GM12878 (cell line): Measurements from ENCODE around the gene MAP4K1. TPM values are rescaled to one million over a fixed set of nuclear protein-coding genes. Genes with fewer than 3 reads are reported as not detected.

Experiments used
- ATAC-seq: fragments of 200-7000 bp; cut with Tn5 transposase; 3 replicates; pipeline ENCODE4 v1.9.1; 2020; ENCODE audit warnings: mild to moderate bottlenecking, moderate library complexity
- BruUV-seq: library from RNA; stranded (reverse); fragments of 400-500 nt; replicated peaks from 2 replicates; lab custom pipeline; 2021; lab: Mats Ljungman, UMichigan
- CTCF ChIA-PET: fragments of 300-600 bp; sonication (Branson Sonifier 250); formaldehyde crosslinking; extraction: SDS; loops from one replicate; lab custom pipeline; 2021; ENCODE audit warnings: inconsistent platforms; lab: Yijun Ruan, JAX
- POLR2A ChIA-PET: fragments of 350-600 bp; formaldehyde crosslinking; extraction: SDS; loops from one replicate; lab custom pipeline; 2021; ENCODE audit warnings: inconsistent platforms; lab: Charles Lee
- RAD21 ChIA-PET: fragments of 300-600 bp; sonication (Branson Sonifier 250); formaldehyde crosslinking; loops from one replicate; lab custom pipeline; 2023; ENCODE audit warnings: antibody characterized with exemption; ENCODE audit not compliant: unreplicated experiment; lab: Charles Lee
- SMC1A ChIA-PET: fragments of 300-600 bp; sonication (Branson Sonifier 250); formaldehyde crosslinking; loops from one replicate; lab custom pipeline; 2023; ENCODE audit not compliant: unreplicated experiment, uncharacterized antibody; lab: Charles Lee
- DNase-seq: peaks from one replicate; pipeline ENCODE4 v3.0.0-alpha.2; 2011; ENCODE audit warnings: low read depth, low spot score
- FAIRE-seq: peaks from 3 replicates; lab custom pipeline; 2011; peaks lifted over from hg19 to GRCh38; lab: Jason Lieb, UNC
- H2AFZ ChIP-seq: 2 replicates; pipeline ENCODE4 v1.6.0; 2011; ENCODE audit warnings: low read depth, low read length, control low read depth; ENCODE audit not compliant: control insufficient read depth
- H3K27ac ChIP-seq: 2 replicates; pipeline ENCODE4 v1.5.1; 2011; ENCODE audit warnings: control low read depth; ENCODE audit not compliant: control insufficient read depth, insufficient read depth
- H3K27me3 ChIP-seq, 2 experiments: replicated peaks in 1 of 2; 2 replicates each; pipeline versions ENCODE4 v1.6.0 to v1.6.1; 2011; ENCODE audit warnings: low read length in 1 of 2; ENCODE audit not compliant: control insufficient read depth in 2 of 2, insufficient read depth in 2 of 2
- H3K36me3 ChIP-seq, 2 experiments: 2 replicates each; pipeline ENCODE4 v1.5.1; 2011; ENCODE audit warnings: low read length in 1 of 2; ENCODE audit not compliant: control insufficient read depth in 2 of 2, insufficient read depth in 2 of 2
- H3K4me1 ChIP-seq: 2 replicates; pipeline ENCODE4 v1.6.1; 2011; ENCODE audit warnings: mild to moderate bottlenecking, low read length, moderate library complexity, mixed read lengths; ENCODE audit not compliant: control insufficient read depth, insufficient read depth
- H3K4me2 ChIP-seq: 2 replicates; pipeline ENCODE4 v1.6.0; 2011; ENCODE audit warnings: control low read depth; ENCODE audit not compliant: control insufficient read depth, insufficient read depth
- H3K4me3 ChIP-seq: fragments of 200-600 bp; sonication (generic); 2 replicates; pipeline ENCODE4 v1.5.1; 2016
- H3K79me2 ChIP-seq: 2 replicates; pipeline ENCODE4 v1.6.0; 2011; ENCODE audit warnings: low read length; ENCODE audit not compliant: control insufficient read depth, insufficient read depth
- H3K9ac ChIP-seq: 2 replicates; pipeline ENCODE4 v1.8.0; 2011; ENCODE audit warnings: low read length, control low read depth, mixed read lengths; ENCODE audit not compliant: control insufficient read depth, insufficient read depth
- H3K9me3 ChIP-seq: replicated peaks from 3 replicates; pipeline ENCODE4 v1.5.1; 2011; ENCODE audit warnings: mild to moderate bottlenecking, low read length; ENCODE audit not compliant: control insufficient read depth, insufficient read depth
- H4K20me1 ChIP-seq: 2 replicates; pipeline ENCODE4 v1.6.0; 2011; ENCODE audit not compliant: control insufficient read depth, insufficient read depth
- ATF7 ChIP-seq: fragments of 450-650 bp; IDR thresholded peaks from 2 replicates; pipeline ENCODE4 v1.6.1; 2016; ENCODE audit warnings: low read depth, mild to moderate bottlenecking
- BACH1 ChIP-seq: fragments of 450-650 bp; IDR thresholded peaks from 2 replicates; pipeline ENCODE4 v1.6.1; 2017; ENCODE audit warnings: mild to moderate bottlenecking, borderline replicate concordance
- CEBPB ChIP-seq, 2 experiments: fragments of 150-350 bp in 1 of 2; IDR thresholded peaks; 2 replicates each; pipeline ENCODE4 v1.6.1; 2012 to 2014; ENCODE audit warnings: low read depth in 2 of 2, low read length in 2 of 2, borderline replicate concordance in 1 of 2, inconsistent platforms in 1 of 2
- CHD4 ChIP-seq: fragments of 200-600 bp; sonication (generic); IDR thresholded peaks from 2 replicates; pipeline ENCODE4 v1.6.1; 2016; ENCODE audit warnings: mild to moderate bottlenecking
- NBN ChIP-seq: fragments of 450-650 bp; IDR thresholded peaks from 2 replicates; pipeline ENCODE4 v1.6.1; 2016
- PKNOX1 ChIP-seq: fragments of 450-650 bp; IDR thresholded peaks from 2 replicates; pipeline ENCODE4 v1.6.1; 2016; ENCODE audit warnings: mild to moderate bottlenecking
- POLR2AphosphoS2 ChIP-seq: IDR thresholded peaks from 2 replicates; pipeline ENCODE4 v1.6.1; 2011; ENCODE audit warnings: low read depth, mild to moderate bottlenecking, low read length, improper control_type of control experiment, moderate library complexity
- RUNX3 ChIP-seq: IDR thresholded peaks from 2 replicates; pipeline ENCODE4 v1.6.1; 2012; ENCODE audit warnings: low read length, inconsistent platforms
- SIN3A ChIP-seq: IDR thresholded peaks from 2 replicates; pipeline ENCODE4 v1.6.1; 2012; ENCODE audit warnings: low read depth, low read length, improper control_type of control experiment
- SREBF2 ChIP-seq: IDR thresholded peaks from 2 replicates; pipeline ENCODE4 v1.6.1; 2012; ENCODE audit warnings: mild to moderate bottlenecking, low read length
- USF2 ChIP-seq: IDR thresholded peaks from 2 replicates; pipeline ENCODE4 v1.6.1; 2011; ENCODE audit warnings: low read depth, low read length, improper control_type of control experiment, borderline replicate concordance
- ZNF687 ChIP-seq: fragments of 450-650 bp; IDR thresholded peaks from 2 replicates; pipeline ENCODE4 v1.6.1; 2017; ENCODE audit warnings: mild to moderate bottlenecking, moderate library complexity
- WGBS: methylation state at CpG from one replicate; pipeline ENCODE4 v1.1.6; 2016; ENCODE audit warnings: low lambda C conversion rate; ENCODE audit not compliant: insufficient replicate concordance, insufficient coverage; ENCODE audit errors: missing lambda C conversion rate; 5-methylcytosine and 5-hydroxymethylcytosine counted together
- in situ Hi-C: fragments of 300-500 bp; cut with MboI; formaldehyde crosslinking; loops from 9 replicates; pipeline ENCODE4 v1.14.3; 2018; ENCODE audit warnings: mixed read lengths
- intact Hi-C: fragments of 100-400 bp; cut with micrococcal nuclease; formaldehyde crosslinking; loops from one replicate; pipeline ENCODE4 v1.14.2; 2022; ENCODE audit not compliant: unreplicated experiment
- polyA plus RNA-seq, 11 experiments: library from polyadenylated mRNA; depleted of rRNA in 4 of 11; unstranded in 6 of 11; stranded (reverse) in 5 of 11; fragments of >200 nt; fragmentation: Nextera tagmentation in 4 of 11; fragmentation: Illumina TruSeq in 1 of 11; extraction: Ambion mirVana in 4 of 11; extraction: Trizol in 1 of 11; gene quantifications; 1 replicate in 1 of 11; 2 replicates in 10 of 11; pipeline versions ENCODE4 v1.2.1 to v1.2.3, GENCODE V29; 2011 to 2016; ENCODE audit warnings: inconsistent platforms in 2 of 11, missing spikeins in 2 of 11, low read depth in 1 of 11
- total RNA-seq, 4 experiments: library from RNA; depleted of rRNA in 3 of 4; stranded (reverse); fragments of >200 nt in 3 of 4; fragmentation: Illumina TruSeq in 1 of 4; extraction: Trizol in 1 of 4; gene quantifications; 2 replicates each; pipeline versions ENCODE4 v1.2.1 to v1.2.3, GENCODE V29; 2013 to 2021

MAP4K1 gene
- total and polyA plus RNA-seq, 10 of the 15 experiments (the other 5 are each of a cell fraction or from before 2014, with no cell fraction given) = 39.2 to 306 (median 140) TPM

GRCh38 chr19:38619361-38620174, 1.8 kb upstream of the MAP4K1 start:
- H4K20me1 ChIP-seq = no peaks in the 10 kb centered on the region
- H2AFZ ChIP-seq = peak overlapping the region; percentile 88
- H3K27me3 ChIP-seq = no peaks in the 10 kb centered on the region
- peak overlapping the region; percentile 98 for H3K27ac ChIP-seq
- WGBS = 13% methylated on average over 21 of the region's 21 CpGs
- peak overlapping the region; percentile 98 for H3K4me3 ChIP-seq
- intact Hi-C loops = loop anchor here (2.0 kb wide), 1 partner anchor 75 kb away; no protein-coding TSS in a partner anchor
- DNase-seq (no peak), FAIRE-seq (no peak), ATAC-seq (no peak)
- TSS peak; percentile 76 for BruUV-seq
- H3K4me1 ChIP-seq = peaks cover 12% of the 10 kb centered on the region
- CTCF ChIA-PET = interaction anchor here (0.5 to 6.5 kb wide), 10 partner anchors 16 to 310 kb away, joined by 3 to 74 read pairs (median 8); partner anchors contain the start of genes MRPS12 and SARS2
- H3K4me2 ChIP-seq = peak overlapping the region; percentile 98
- peak overlapping the region; percentile 92 for H3K9ac ChIP-seq
- H3K79me2 ChIP-seq = peaks cover 44% of the 10 kb centered on the region
- SMC1A ChIA-PET = interaction anchor here (0.9 to 7.0 kb wide), 15 partner anchors 8 to 233 kb away, joined by 3 to 85 read pairs (median 8); partner anchors contain the start of genes ACTN4 and FAM98C
- peaks cover 13 to 16% of the 10 kb centered on the region in 2 experiments for H3K36me3 ChIP-seq
- RAD21 ChIA-PET = interaction anchor here (0.8 to 5.6 kb wide), 15 partner anchors 9 to 311 kb away, joined by 3 to 135 read pairs (median 10); partner anchors contain the start of genes ACTN4, FAM98C, MRPS12 and PSMD8
- no peaks in the 10 kb centered on the region for H3K9me3 ChIP-seq
- POLR2A ChIA-PET = interaction anchor here (0.8 to 6.2 kb wide), 13 partner anchors 10 to 280 kb away, joined by 3 to 135 read pairs (median 4); partner anchors contain the start of genes ACTN4, NFKBIB and SIRT2
- in situ Hi-C loops = loop anchor here (5.0 kb wide), 1 partner anchor 57 kb away; no protein-coding TSS in a partner anchor
- no peak for TF ChIP-seq SREBF2
- no peak for TF ChIP-seq CHD4
- TF ChIP-seq PKNOX1 = no peak
- TF ChIP-seq SIN3A = 0 out of 2 replicates have a peak, but pooled peaks have one; percentile 28
- no peak for TF ChIP-seq POLR2AphosphoS2
- TF ChIP-seq BACH1 = 0 out of 2 replicates have a peak, but pooled peaks have one; percentile 51
- TF ChIP-seq USF2 = no peak
- no peak; the same call in 1 of the 2 replicates for TF ChIP-seq NBN
- TF ChIP-seq RUNX3 = no peak
- TF ChIP-seq ATF7 = no peak
- no peak for TF ChIP-seq CEBPB (IDR thresholded peaks at IDR 0.05; ENCODE audit: borderline replicate concordance in 1 of 2, low read depth in 2 of 2, low read length in 2 of 2)
- no peak for TF ChIP-seq ZNF687
